ENCODE data around the gene MEG3.

The MEG3 gene

GRCh38 chr14:100882991-100883788 lies 57.3 kb downstream of the MEG3 start:
- DNase-seq: no peak

- DNase-seq: no peak
These were observed 57.8 kb downstream of the MEG3 start for GRCh38 chr14:100883789-100884101.

- DNase-seq: no peak
These were observed 58.5 kb downstream of the MEG3 start for GRCh38 chr14:100884456-100884855.

DNA sequence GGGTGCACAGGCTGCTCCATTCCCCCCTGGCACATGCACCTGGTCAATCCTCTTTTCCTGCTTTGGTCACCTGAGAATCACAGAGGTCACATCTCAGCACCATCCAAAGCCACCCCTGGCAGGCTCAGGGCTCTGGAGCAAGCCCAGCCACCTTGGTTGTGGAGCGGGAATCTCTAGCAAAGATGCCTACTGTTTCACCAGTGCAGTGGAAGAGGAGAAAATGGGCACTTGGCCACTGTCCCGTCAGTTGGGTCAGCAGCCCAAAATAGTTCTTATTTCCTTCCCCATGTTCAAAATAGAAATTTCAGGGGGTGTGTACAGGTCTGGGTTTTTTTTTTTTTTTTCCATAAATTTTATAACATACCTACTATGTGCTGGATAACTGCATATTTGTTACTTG lies 59.3 kb downstream of the MEG3 start:
- DNase-seq: no peak

DNA sequence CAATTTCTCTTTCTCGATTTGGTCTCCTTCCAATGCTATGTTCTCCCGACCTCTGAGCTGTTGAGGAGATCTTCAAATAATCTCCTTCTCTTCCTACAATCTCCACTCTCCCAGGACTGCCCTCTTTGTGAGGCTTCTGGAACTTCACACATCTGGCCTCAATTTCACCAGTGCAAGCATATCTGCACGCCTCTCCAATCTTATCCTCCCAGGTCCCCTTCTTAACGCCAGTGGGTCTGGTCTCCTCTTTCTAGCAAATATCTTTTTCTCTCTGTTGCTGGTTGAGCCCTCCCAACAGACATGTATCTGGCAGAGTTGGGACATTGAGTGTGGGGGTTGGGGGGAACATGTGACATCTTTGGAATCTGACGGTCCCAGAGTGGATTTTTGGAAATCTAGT lies 59.7 kb downstream of the MEG3 start:
- DNase-seq: no peak

DNA sequence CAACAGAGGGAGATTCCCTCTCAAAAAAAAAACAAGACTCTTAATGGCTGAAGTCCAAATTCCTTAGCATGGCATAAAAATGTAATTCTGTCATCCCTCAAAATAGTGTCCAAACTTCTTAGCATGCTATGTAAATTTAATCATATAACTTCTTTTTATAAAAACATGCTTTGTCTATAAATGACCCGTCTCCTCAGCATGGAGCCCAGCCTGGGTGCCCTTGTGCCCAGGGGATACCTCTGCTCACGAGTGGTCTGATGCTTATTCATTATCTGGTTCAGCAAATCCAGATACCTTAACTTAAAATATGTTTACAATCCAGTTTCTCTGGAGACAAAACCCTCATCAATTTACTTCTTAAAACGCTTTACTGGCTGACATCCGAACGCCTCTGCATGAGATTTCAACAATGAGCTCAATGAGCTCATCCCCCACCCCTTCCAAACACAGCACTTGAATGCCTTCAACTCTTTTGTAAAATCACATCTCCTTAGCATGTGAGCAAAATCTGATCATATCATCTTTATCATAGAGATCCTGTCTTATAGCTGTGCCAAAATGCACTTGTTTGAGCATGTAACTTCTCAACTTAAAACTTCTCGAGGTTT lies 61.9 kb downstream of the MEG3 start:
- DNase-seq: no peak

GRCh38 chr14:100888789-100889315 lies 62.9 kb downstream of the MEG3 start:
- no peak for DNase-seq

- no peak for DNase-seq
These were observed 63.7 kb downstream of the MEG3 start for GRCh38 chr14:100889641-100890040.

GRCh38 chr14:100890061-100890850 lies 64.3 kb downstream of the MEG3 start:
- no peak for DNase-seq

DNA sequence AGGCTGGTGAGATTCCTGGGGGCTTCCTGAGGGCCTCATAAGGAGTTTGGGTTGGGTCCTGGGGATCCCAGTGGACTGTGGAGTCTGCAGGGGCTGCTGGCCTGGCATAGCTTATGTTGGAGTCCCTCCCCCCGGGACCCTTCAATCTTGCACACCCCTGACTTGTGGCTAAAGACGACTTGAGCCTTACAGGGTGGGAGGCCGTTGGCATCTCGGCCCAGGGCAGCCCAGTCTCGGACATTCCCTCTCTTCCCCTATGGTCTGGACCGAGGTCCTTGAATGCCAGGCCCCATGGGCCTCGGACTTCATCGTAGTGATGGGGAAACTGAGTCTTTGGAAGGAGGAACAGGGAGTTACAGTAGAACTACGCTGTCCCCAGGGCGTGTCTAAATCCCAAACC lies 65.1 kb downstream of the MEG3 start:
- no peak for DNase-seq

GRCh38 chr14:100891501-100892445 lies 65.9 kb downstream of the MEG3 start:
- no peak for DNase-seq

GRCh38 chr14:100892496-100893227 lies 66.7 kb downstream of the MEG3 start:
- no peak for DNase-seq

- DNase-seq: no peak
These were observed 67.3 kb downstream of the MEG3 start for GRCh38 chr14:100893228-100893601.

- DNase-seq: no peak
These were observed 67.8 kb downstream of the MEG3 start for GRCh38 chr14:100893760-100894159.

- DNase-seq: no peak
These were observed 68.5 kb downstream of the MEG3 start for GRCh38 chr14:100894416-100894815.

GRCh38 chr14:100895411-100895810 lies 69.5 kb downstream of the MEG3 start:
- no peak for DNase-seq

DNA sequence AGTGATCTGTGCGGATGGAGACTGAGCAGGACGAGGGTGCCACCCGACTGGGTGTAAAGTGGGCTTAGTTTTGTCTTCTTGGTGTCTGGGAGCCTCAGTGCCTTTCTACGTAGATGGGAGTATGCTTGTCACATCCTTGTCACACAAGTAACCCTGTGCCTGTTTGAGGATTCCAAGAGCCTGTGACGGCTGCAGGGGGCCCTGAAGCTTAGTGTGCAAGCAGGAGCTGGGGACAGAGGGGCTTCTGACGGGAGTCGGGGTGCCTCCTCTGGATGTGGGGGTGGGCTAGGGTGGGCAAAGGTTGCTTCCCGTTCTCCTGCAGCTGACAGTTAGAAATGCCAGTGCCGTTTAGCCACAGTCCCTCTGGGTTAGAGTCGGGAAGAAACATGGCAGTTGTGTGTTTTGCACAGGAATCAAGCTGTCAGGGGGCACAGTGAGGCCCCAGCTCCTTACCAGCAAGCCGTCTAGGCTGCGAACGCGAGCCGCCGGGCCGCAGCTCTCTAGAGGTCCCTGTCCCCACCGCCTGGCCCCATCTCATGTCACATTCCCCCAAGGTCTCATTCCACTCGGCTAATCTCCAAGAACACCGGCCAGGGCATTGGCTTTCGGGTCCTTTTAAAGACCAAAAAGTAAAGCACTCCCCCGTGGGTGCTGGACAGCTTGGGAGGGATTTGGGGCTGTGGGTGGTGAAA lies 70.6 kb downstream of the MEG3 start:
- DNase-seq: no peak

DNA sequence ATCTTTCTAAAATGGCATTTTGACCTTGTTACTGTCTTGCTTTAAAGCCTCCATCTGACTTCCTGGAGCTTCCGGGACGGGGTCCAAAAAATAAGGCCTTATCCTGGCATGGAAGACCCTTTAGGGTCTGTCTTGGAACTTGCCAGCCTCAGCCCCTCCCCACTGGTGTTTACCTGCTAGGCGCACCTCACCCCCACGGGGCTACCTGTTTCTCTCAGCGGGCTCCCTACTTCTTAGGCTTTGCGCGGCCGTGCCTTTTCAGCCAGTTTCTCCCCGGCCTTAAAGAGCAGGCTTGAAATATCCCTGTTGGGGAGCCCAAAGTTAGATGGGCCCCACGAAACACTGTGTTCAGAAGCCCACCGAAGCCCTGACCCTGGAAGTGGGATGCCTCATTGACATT lies 72.5 kb downstream of the MEG3 start:
- no peak for DNase-seq

DNA sequence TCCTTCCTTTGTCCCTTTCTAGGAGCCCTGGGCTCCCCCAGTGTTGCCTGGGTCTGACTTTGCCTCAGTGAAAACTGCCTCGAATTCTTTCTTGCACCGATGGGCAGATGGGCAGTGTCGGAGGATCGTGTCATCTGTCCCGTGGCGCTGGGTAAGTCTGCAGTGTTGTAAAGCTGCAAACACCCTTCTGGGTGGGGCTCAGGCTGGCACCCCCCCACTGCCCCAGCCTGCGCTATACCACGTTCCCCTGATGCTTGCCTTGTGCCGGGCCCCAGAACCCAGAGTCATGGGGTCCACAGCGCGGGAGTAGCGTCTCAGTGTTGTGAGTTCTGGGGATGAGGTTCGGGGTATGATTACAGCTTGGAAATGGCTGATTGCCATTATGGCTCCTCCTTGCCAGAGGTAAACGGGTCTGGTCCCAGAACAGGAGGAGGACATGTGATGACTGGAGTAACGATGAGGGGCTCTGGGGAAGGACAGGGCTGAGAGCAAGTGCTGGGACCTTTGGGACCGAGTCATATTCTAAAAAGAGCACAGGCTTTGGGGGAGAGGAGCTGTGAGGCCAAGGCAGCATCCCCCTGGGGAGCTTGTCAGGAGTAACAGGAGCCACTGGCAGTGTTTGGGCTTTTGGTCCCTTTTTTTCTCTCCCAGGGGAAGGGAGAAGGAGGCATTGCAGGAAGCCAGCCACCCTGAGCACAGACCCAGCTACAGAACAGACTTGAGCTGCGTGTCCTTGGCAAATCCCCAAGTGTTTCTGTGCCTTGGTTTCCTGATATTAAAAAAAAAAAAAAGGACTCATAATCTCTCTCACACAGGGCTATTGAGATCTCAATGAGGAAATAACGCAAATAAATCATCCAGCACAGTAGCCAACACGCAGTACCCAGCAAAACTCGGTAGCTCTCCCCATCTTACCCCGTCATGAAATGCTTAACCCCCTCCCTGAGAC lies 73.3 kb downstream of the MEG3 start:
- no peak for DNase-seq
